A549 treated with ZK216348 at 1 μM for 4 hours (cell line): ENCODE results near the gene PFKFB3. TPM values are rescaled to one million over a fixed set of nuclear protein-coding genes. Genes with fewer than 3 reads are reported as not detected.

Experiments used
- total RNA-seq: library from RNA; stranded (reverse); fragments of 200-300 nt; extraction: Qiagen RNA extraction; gene quantifications from 5 replicates; pipeline ENCODE4 v1.2.3, GENCODE V29; 2022; ENCODE audit warnings: low read depth

PFKFB3 gene
- 114 to 175 TPM (median 164 TPM) in 5 replicates for total RNA-seq

GRCh38 chr10:6202684-6203330, at the start of gene PFKFB3:
PFKFB3 (plus strand) TSS chr10:6202932; CDS start chr10:6203261, 329 bp downstream.

Other genes starting within 250 kb of the PFKFB3 start
- gene IL15RA, start 225.4 kb upstream of the PFKFB3 start, total RNA-seq = 2.2 to 4.0 TPM (median 3.3 TPM) in 5 replicates
- gene IL2RA, start 140.6 kb upstream of the PFKFB3 start, total RNA-seq = not detected in 5 replicates
- 102 to 154 TPM (median 119 TPM) in 5 replicates for gene RBM17, start 113.9 kb upstream of the PFKFB3 start, total RNA-seq